ENCODE measurements around the gene SLC39A9.

GRCh38 chr14:69500736-69501135 is 102.2 kb downstream of the SLC39A9 start:
- TF ChIP-seq CTCF (IDR thresholded peaks at IDR 0.05) = no peak
- TF ChIP-seq EP300 (IDR thresholded peaks at IDR 0.05) = no peak
